ENCODE results near the gene CLDN16. TPM values are rescaled to one million over a fixed set of nuclear protein-coding genes. Genes with fewer than 3 reads are reported as not detected.

The CLDN16 gene
- total RNA-seq, 1 experiment from 2014 or later: not detected

DNA sequence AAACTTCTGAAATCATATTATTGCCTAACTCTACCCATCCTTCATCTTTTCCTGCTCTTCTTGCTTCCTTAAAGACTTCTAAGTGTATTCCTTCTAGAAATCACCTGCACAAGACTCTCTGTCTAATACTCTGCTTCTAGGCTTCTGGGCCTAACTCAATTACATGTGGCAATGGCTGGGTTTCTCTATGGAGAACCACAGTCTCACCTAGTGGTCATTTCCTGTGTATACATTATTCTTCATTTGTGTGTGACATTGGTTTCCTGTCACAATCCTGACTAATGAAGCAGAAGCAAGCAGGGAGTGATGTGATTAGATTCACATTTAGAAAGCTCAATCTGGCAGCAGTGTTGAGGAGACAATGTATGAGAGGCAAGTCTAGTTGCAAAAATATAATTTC is 48.8 kb upstream of the CLDN16 start:
- H3K4me2 ChIP-seq (ENCODE audit: low read length): 0 out of 2 replicates have a peak overlapping the region, but pooled peaks have one; percentile 3
- ATAC-seq: peak; percentile 79

GRCh38 chr3:190340071-190340470 is 47.9 kb upstream of the CLDN16 start:
- Histone ChIP-seq H3K9ac (ENCODE audit: low read length) (no peak overlapping the region), H2AFZ (ENCODE audit: low read depth, low read length, poor library complexity, severe bottlenecking) (no peak overlapping the region), H3K4me1 (ENCODE audit: control insufficient read depth in 1 of 2, insufficient read depth in 2 of 2, low read length in 2 of 2) (peaks cover 0 to 12% of the 10 kb centered on the region in 2 experiments; a peak in 2 of 4 replicates), H3K27ac (ENCODE audit: low read depth, low read length) (no peak overlapping the region), H3K27me3 (ENCODE audit: insufficient read depth, low read length) (no peaks in the 10 kb centered on the region), H3K4me2 (ENCODE audit: low read length) (no peak overlapping the region), H4K20me1 (ENCODE audit: insufficient read depth) (no peaks in the 10 kb centered on the region), H3K9me2 (ENCODE audit: insufficient read depth) (no peaks in the 10 kb centered on the region), H3K4me3 (replicated peaks in 1 of 2; ENCODE audit: low read depth in 1 of 2, low read length in 2 of 2) (no peak overlapping the region), H3K79me2 (ENCODE audit: insufficient read depth, low read length) (no peaks in the 10 kb centered on the region), H3K9me3 (ENCODE audit: control insufficient read depth in 1 of 2, insufficient read depth in 1 of 2, low read depth in 1 of 2, low read length in 2 of 2) (no peaks in the 10 kb centered on the region), H3K36me3 (ENCODE audit: control insufficient read depth in 1 of 2, insufficient read depth in 2 of 2, low read length in 2 of 2) (no peaks in the 10 kb centered on the region)
- no peak for ATAC-seq
- ChIA-PET CTCF (interaction anchor here (2.7 kb wide), 1 partner anchor 18 kb away, joined by 10 read pairs; the partner anchor contains the start of gene CLDN1), RAD21 (ENCODE audit: low non-redundant PET in 1 of 2, low total read pairs in 2 of 2, uncharacterized antibody in 2 of 2, unreplicated experiment in 2 of 2) (no interaction called here), POLR2A (no interaction called here)
- no TSS peak for BruUV-seq (replicated peaks)
- DNase-seq (ENCODE audit: low read depth, low spot score): no peak
- intact Hi-C loops (cut with micrococcal nuclease): no loop called here
- TF ChIP-seq ZNF274 (IDR thresholded peaks at IDR 0.05; ENCODE audit: low read depth, low read length) (no peak), CEBPB (IDR thresholded peaks at IDR 0.05; ENCODE audit: low read depth) (no peak), FOSL1 (IDR thresholded peaks at IDR 0.05; ENCODE audit: low read depth) (no peak), EGR1 (IDR thresholded peaks at IDR 0.05; ENCODE audit: low read depth) (no peak), JUND (IDR thresholded peaks at IDR 0.05) (no peak), TCF7L2 (IDR thresholded peaks at IDR 0.05; ENCODE audit: borderline replicate concordance, extremely low read depth, insufficient read depth, insufficient read length) (no peak), ELF1 (IDR thresholded peaks at IDR 0.05; ENCODE audit: borderline replicate concordance, low read depth) (no peak), EZH2phosphoT487 (IDR thresholded peaks at IDR 0.05; ENCODE audit: borderline replicate concordance) (no peak), EZH2 (IDR thresholded peaks at IDR 0.05) (no peak), ZFX (IDR thresholded peaks at IDR 0.05) (no peak), SRF (IDR thresholded peaks at IDR 0.05; ENCODE audit: low read depth) (no peak), POLR2A (IDR thresholded peaks at IDR 0.05; ENCODE audit: borderline replicate concordance, extremely low read depth, insufficient read depth, insufficient read length) (no peak), POLR2AphosphoS5 (IDR thresholded peaks at IDR 0.05; ENCODE audit: low read depth, low read length) (no peak), YY1 (IDR thresholded peaks at IDR 0.05; ENCODE audit: extremely low read depth, insufficient replicate concordance, low read depth, low read length) (no peak)

More for the DNA sequence above, 48.8 kb upstream of the CLDN16 start:
- POLR2A ChIA-PET: no interaction called here
- Histone ChIP-seq H3K27me3 (ENCODE audit: insufficient read depth, low read length) (no peaks in the 10 kb centered on the region), H2AFZ (ENCODE audit: low read depth, low read length, poor library complexity, severe bottlenecking) (peak overlapping the region; percentile 46), H3K36me3 (ENCODE audit: control insufficient read depth in 1 of 2, insufficient read depth in 2 of 2, low read length in 2 of 2) (no peaks in the 10 kb centered on the region), H3K4me3 (replicated peaks in 1 of 2; ENCODE audit: low read depth in 1 of 2, low read length in 2 of 2) (no peak overlapping the region), H3K9me3 (ENCODE audit: control insufficient read depth in 1 of 2, insufficient read depth in 1 of 2, low read depth in 1 of 2, low read length in 2 of 2) (no peaks in the 10 kb centered on the region), H3K4me1 (ENCODE audit: control insufficient read depth in 1 of 2, insufficient read depth in 2 of 2, low read length in 2 of 2) (peaks cover 0 to 7% of the 10 kb centered on the region in 2 experiments; a peak in 2 of 4 replicates), H3K79me2 (ENCODE audit: insufficient read depth, low read length) (no peaks in the 10 kb centered on the region), H3K27ac (ENCODE audit: low read depth, low read length) (no peak overlapping the region), H3K9ac (ENCODE audit: low read length) (no peak overlapping the region), H4K20me1 (ENCODE audit: insufficient read depth) (no peaks in the 10 kb centered on the region), H3K9me2 (ENCODE audit: insufficient read depth) (no peaks in the 10 kb centered on the region)
- BruUV-seq (replicated peaks): no TSS peak
- peak; percentile 27; the same call in 1 of the 2 replicates for TF ChIP-seq RAD21 (IDR thresholded peaks at IDR 0.05; ENCODE audit: low read depth)
- no peak for TF ChIP-seq SP1 (IDR thresholded peaks at IDR 0.05; ENCODE audit: low read depth)
- no peak for TF ChIP-seq POLR2AphosphoS5 (IDR thresholded peaks at IDR 0.05; ENCODE audit: low read depth, low read length)
- peak in 2 of 3 experiments; percentile 25 to 46; a peak in 3 of 6 replicates for TF ChIP-seq CTCF (IDR thresholded peaks at IDR 0.05 in 2 of 3, conservative IDR thresholded peaks at IDR 0.05 in 1 of 3; ENCODE audit: borderline replicate concordance in 1 of 3, insufficient read depth in 1 of 3, low read depth in 2 of 3, low read length in 2 of 3)
- DNase-seq (ENCODE audit: low read depth, low spot score): peak; percentile 18
- CTCF ChIA-PET: interaction anchor here (2.7 kb wide), 1 partner anchor 17 kb away, joined by 10 read pairs; the partner anchor contains the start of gene CLDN1
- RAD21 ChIA-PET (ENCODE audit: low non-redundant PET in 1 of 2, low total read pairs in 2 of 2, uncharacterized antibody in 2 of 2, unreplicated experiment in 2 of 2): no interaction called here
- intact Hi-C loops (cut with micrococcal nuclease): no loop called here

Measured in HCT116 (cell line).